H1 (cell line): ENCODE results near the gene YRDC. TPM values are rescaled to one million over a fixed set of nuclear protein-coding genes. Genes with fewer than 3 reads are reported as not detected.

ENCODE experiments used
- CTCF ChIA-PET: fragments of 300-600 bp; sonication (Branson Sonifier 250); formaldehyde crosslinking; loops from one replicate; lab custom pipeline; 2021; ENCODE audit not compliant: partially characterized antibody; lab: Charles Lee
- POLR2A ChIA-PET: fragments of 300-600 bp; sonication (Branson Sonifier 250); formaldehyde crosslinking; loops from one replicate; lab custom pipeline; 2021; ENCODE audit warnings: inconsistent platforms; ENCODE audit not compliant: partially characterized antibody; lab: Charles Lee
- DNase-seq, 2 experiments: peaks; one replicate each; pipeline versions ENCODE4 v3.0.0 to v3.0.0-alpha.2; 2010 to 2022; ENCODE audit warnings: low spot score in 2 of 2, low read depth in 1 of 2, mixed read lengths in 1 of 2
- FAIRE-seq: peaks from 2 replicates; lab custom pipeline; 2011; peaks lifted over from hg19 to GRCh38; lab: Jason Lieb, UNC
- H2AFZ ChIP-seq: 2 replicates; pipeline ENCODE4 v1.8.1; 2012; ENCODE audit warnings: low read length, inconsistent platforms
- H2AK5ac ChIP-seq: 2 replicates; pipeline ENCODE4 v1.6.1; 2013; ENCODE audit warnings: low read depth, low read length
- H2BK120ac ChIP-seq: replicated peaks from 2 replicates; pipeline ENCODE3; 2013; ENCODE audit warnings: low read depth, low read length, inconsistent platforms
- H2BK12ac ChIP-seq: 2 replicates; pipeline ENCODE4 v1.6.1; 2013; ENCODE audit warnings: low read depth, low read length
- H2BK15ac ChIP-seq: 2 replicates; pipeline ENCODE4 v1.6.1; 2013; ENCODE audit warnings: low read length
- H2BK20ac ChIP-seq: 2 replicates; pipeline ENCODE4 v1.6.1; 2013; ENCODE audit warnings: low read length
- H2BK5ac ChIP-seq: 2 replicates; pipeline ENCODE4 v1.6.1; 2013; ENCODE audit warnings: low read depth, low read length
- H3K14ac ChIP-seq: 2 replicates; pipeline ENCODE4 v1.6.1; 2013; ENCODE audit warnings: inconsistent platforms; ENCODE audit not compliant: insufficient read length
- H3K18ac ChIP-seq: 2 replicates; pipeline ENCODE4 v1.6.1; 2013; ENCODE audit warnings: low read length; ENCODE audit errors: extremely low read depth
- H3K23ac ChIP-seq: 2 replicates; pipeline ENCODE4 v1.6.1; 2013; ENCODE audit warnings: inconsistent platforms; ENCODE audit not compliant: insufficient read length
- H3K23me2 ChIP-seq: 2 replicates; pipeline ENCODE4 v1.6.1; 2013; ENCODE audit warnings: low read depth, low read length
- H3K27ac ChIP-seq: 2 replicates; pipeline ENCODE4 v1.6.1; 2011; ENCODE audit warnings: low read depth, low read length, inconsistent platforms
- H3K27me3 ChIP-seq, 4 experiments: replicated peaks in 1 of 4; 1 replicate in 1 of 4; 2 replicates in 3 of 4; pipeline versions ENCODE4 v1.6.1 to v1.8.1; 2011 to 2013; ENCODE audit warnings: low read length in 3 of 4, mild to moderate bottlenecking in 3 of 4, inconsistent platforms in 2 of 4, mixed read lengths in 2 of 4, moderate library complexity in 1 of 4; ENCODE audit not compliant: control insufficient read depth in 3 of 4, insufficient read depth in 3 of 4; ENCODE audit errors: extremely low read depth in 1 of 4
- H3K36me3 ChIP-seq, 4 experiments: 2 replicates each; pipeline versions ENCODE4 v1.6.1 to v1.8.1; 2011 to 2013; ENCODE audit warnings: mild to moderate bottlenecking in 4 of 4, low read length in 3 of 4, moderate library complexity in 2 of 4, control low read depth in 1 of 4, inconsistent platforms in 1 of 4; ENCODE audit not compliant: insufficient read depth in 4 of 4, control insufficient read depth in 2 of 4
- H3K4ac ChIP-seq: replicated peaks from 2 replicates; pipeline ENCODE3; 2013; ENCODE audit warnings: low read length, low read depth, mixed read lengths, inconsistent platforms; ENCODE audit not compliant: insufficient read length
- H3K4me1 ChIP-seq, 4 experiments: replicated peaks in 1 of 4; 1 replicate in 1 of 4; 2 replicates in 3 of 4; pipeline versions ENCODE4 v1.6.1 to v1.8.1; 2011 to 2013; ENCODE audit warnings: low read length in 3 of 4, inconsistent platforms in 2 of 4, mixed read lengths in 1 of 4; ENCODE audit not compliant: insufficient read depth in 4 of 4, control insufficient read depth in 3 of 4
- H3K4me2 ChIP-seq, 2 experiments: 2 replicates each; pipeline versions ENCODE4 v1.6.1 to v1.8.1; 2011 to 2013; ENCODE audit warnings: low read depth in 2 of 2, low read length in 2 of 2, control low read depth in 1 of 2, inconsistent platforms in 1 of 2, mild to moderate bottlenecking in 1 of 2; ENCODE audit not compliant: insufficient read depth in 1 of 2
- H3K4me3 ChIP-seq, 4 experiments: fragments of 200-600, 300-600 bp in 1 of 4; sonication (generic), shearing (Covaris generic), sonication (Bioruptor Twin) in 1 of 4; 2 replicates each; pipeline versions ENCODE4 v1.5.1 to v1.8.1; 2011 to 2016; ENCODE audit warnings: low read length in 4 of 4, low read depth in 3 of 4, control low read depth in 2 of 4, inconsistent platforms in 2 of 4, mild to moderate bottlenecking in 2 of 4, mixed read lengths in 1 of 4, moderate library complexity in 1 of 4; ENCODE audit not compliant: insufficient read depth in 2 of 4; ENCODE audit errors: extremely low read depth in 1 of 4
- H3K56ac ChIP-seq: replicated peaks from 2 replicates; pipeline ENCODE3; 2013; ENCODE audit warnings: low read depth, mild to moderate bottlenecking, mixed read lengths, low read length, inconsistent platforms; ENCODE audit not compliant: insufficient read length
- H3K79me1 ChIP-seq: 2 replicates; pipeline ENCODE4 v1.6.1; 2013; ENCODE audit warnings: low read depth, low read length, control low read depth
- H3K79me2 ChIP-seq, 2 experiments: 2 replicates each; pipeline versions ENCODE4 v1.6.1 to v1.8.1; 2012 to 2013; ENCODE audit warnings: low read length in 2 of 2, mild to moderate bottlenecking in 2 of 2, inconsistent platforms in 1 of 2; ENCODE audit not compliant: insufficient read depth in 2 of 2, control insufficient read depth in 1 of 2
- H3K9ac ChIP-seq, 4 experiments: replicated peaks in 1 of 4; 1 replicate in 1 of 4; 2 replicates in 3 of 4; pipeline versions ENCODE4 v1.6.1 to v1.8.1; 2011 to 2013; ENCODE audit warnings: low read depth in 3 of 4, low read length in 3 of 4, control low read depth in 2 of 4, mild to moderate bottlenecking in 2 of 4, moderate library complexity in 2 of 4, inconsistent platforms in 1 of 4; ENCODE audit errors: extremely low read depth in 1 of 4
- H3K9me3 ChIP-seq, 2 experiments: 2 replicates each; pipeline versions ENCODE4 v1.6.1 to v1.8.1; 2012 to 2013; ENCODE audit warnings: mild to moderate bottlenecking in 2 of 2, moderate library complexity in 2 of 2, control low read depth in 1 of 2, inconsistent platforms in 1 of 2, low read depth in 1 of 2, low read length in 1 of 2, mixed read lengths in 1 of 2; ENCODE audit not compliant: insufficient read depth in 2 of 2
- H4K20me1 ChIP-seq, 2 experiments: replicated peaks in 1 of 2; 2 replicates each; pipeline versions ENCODE3 to v1.8.1; 2011 to 2013; ENCODE audit warnings: inconsistent platforms in 2 of 2, low read length in 2 of 2, mild to moderate bottlenecking in 1 of 2; ENCODE audit not compliant: insufficient read depth in 2 of 2, control insufficient read depth in 1 of 2
- H4K5ac ChIP-seq: 2 replicates; pipeline ENCODE4 v1.6.1; 2013; ENCODE audit warnings: low read length, low read depth, mixed read lengths, inconsistent platforms; ENCODE audit not compliant: insufficient read length
- H4K8ac ChIP-seq: 2 replicates; pipeline ENCODE4 v1.8.0; 2013; ENCODE audit warnings: mild to moderate bottlenecking, moderate library complexity, low read length, inconsistent platforms; ENCODE audit not compliant: insufficient read depth; ENCODE audit errors: extremely low read depth
- H4K91ac ChIP-seq: replicated peaks from 2 replicates; pipeline ENCODE3; 2013; ENCODE audit warnings: low read length, mixed read lengths, inconsistent platforms; ENCODE audit not compliant: insufficient read length
- HDAC6 ChIP-seq: IDR thresholded peaks from one replicate; pipeline ENCODE4 v1.7.1; 2012; ENCODE audit warnings: low read depth, mild to moderate bottlenecking, inconsistent platforms, low read length, moderate library complexity
- SP2 ChIP-seq: IDR thresholded peaks from 2 replicates; pipeline ENCODE4 v1.6.1; 2012; ENCODE audit warnings: mild to moderate bottlenecking, low read length, inconsistent platforms
- YY1 ChIP-seq: IDR thresholded peaks from 2 replicates; pipeline ENCODE4 v1.6.1; 2011; ENCODE audit warnings: low read depth, mild to moderate bottlenecking, low read length
- WGBS, 2 experiments: shearing (Covaris generic) in 1 of 2; methylation state at CpG; one replicate each; pipeline versions ENCODE4 v1.1.6 to v1.1.7; 2013 to 2015; ENCODE audit warnings: low lambda C conversion rate in 2 of 2, mixed read lengths in 2 of 2, inconsistent platforms in 1 of 2, low coverage in 1 of 2, missing lambda C conversion rate in 1 of 2; ENCODE audit not compliant: insufficient replicate concordance in 2 of 2, insufficient coverage in 1 of 2, insufficient read length in 1 of 2; ENCODE audit errors: extremely low coverage in 1 of 2, missing lambda C conversion rate in 1 of 2; 5-methylcytosine and 5-hydroxymethylcytosine counted together
- polyA plus RNA-seq, 7 experiments: library from polyadenylated mRNA; depleted of rRNA in 3 of 7; stranded (reverse) in 5 of 7; unstranded in 2 of 7; fragments of >200 nt in 5 of 7; fragments of 200-250 nt in 2 of 7; gene quantifications; 1 replicate in 5 of 7; 2 replicates in 1 of 7; 4 replicates in 1 of 7; pipeline versions ENCODE4 v1.2.1 to v1.2.3, GENCODE V29; 2011 to 2013; ENCODE audit warnings: missing spikeins in 2 of 7, mixed read lengths in 2 of 7
- total RNA-seq: library from RNA; stranded (reverse); fragmentation: NEBNext Ultra II Directional; extraction: Animal tissue kit (Norgen Biotek cat#: 25700); gene quantifications from 2 replicates; pipeline ENCODE4 v1.2.1, GENCODE V29; 2021

YRDC gene
- total and polyA plus RNA-seq, 2 of the 8 experiments (the other 6 are each of a cell fraction or from before 2014, with no cell fraction given): 21.1 to 21.6 TPM

DNA sequence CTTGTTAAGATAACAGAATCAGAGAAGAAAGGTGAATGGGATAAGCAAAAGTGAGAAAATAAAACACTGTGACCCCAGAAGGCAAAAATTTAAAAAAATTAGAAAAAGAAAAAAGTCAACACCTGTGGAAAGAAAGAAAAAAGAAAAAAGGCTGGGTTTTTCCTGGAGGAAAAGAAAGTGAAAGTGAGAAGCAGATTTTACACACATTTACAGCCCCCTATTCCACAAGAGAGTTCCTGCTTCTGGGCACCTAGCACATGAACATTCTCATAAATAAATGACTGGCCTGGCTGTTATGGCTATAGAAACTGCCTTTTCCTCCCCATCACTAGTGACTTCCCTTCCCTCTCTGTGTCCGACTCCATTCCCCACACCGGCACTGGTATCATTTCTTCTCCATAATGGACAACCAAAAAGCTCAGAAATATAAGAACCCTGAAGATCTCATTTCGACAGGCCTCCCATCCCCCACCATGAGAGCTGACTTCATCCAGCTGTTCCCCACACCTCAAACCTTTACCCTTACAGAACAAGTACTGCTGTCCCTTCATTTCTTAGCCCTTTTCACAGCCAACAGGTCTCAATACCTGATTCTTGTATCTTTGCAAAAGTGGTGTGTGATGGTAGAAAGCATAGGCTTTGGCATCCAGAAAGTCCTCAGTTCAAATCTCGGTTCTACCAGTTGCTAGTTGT is 38.8 kb upstream of the YRDC start:
- Histone ChIP-seq H3K23me2 (no peaks in the 10 kb centered on the region), H3K27ac (no peak overlapping the region), H4K20me1 (peaks cover 0 to 6% of the 10 kb centered on the region in 2 experiments), H2BK20ac (no peak overlapping the region), H2BK12ac (no peak overlapping the region), H3K56ac (no peak overlapping the region), H3K18ac (no peak overlapping the region), H3K4ac (no peak overlapping the region), H2AFZ (no peak overlapping the region), H3K23ac (no peak overlapping the region), H3K79me2 (peaks cover 0 to 27% of the 10 kb centered on the region in 2 experiments; a peak in 3 of 4 replicates), H2AK5ac (no peak overlapping the region), H3K14ac (no peak overlapping the region), H4K8ac (no peak overlapping the region), H3K9ac (no peak overlapping the region)
- WGBS, 2 experiments: 85% methylated on average over 4 of the region's 4 CpGs; no CpG with 5 or more reads in 1 of the 2 experiments
- POLR2A ChIA-PET: interaction anchor here (1.1 to 1.9 kb wide), 2 partner anchors 12 to 154 kb away, joined by 3 to 6 read pairs; partner anchors contain the start of gene MTF1
- DNase-seq (no peak), FAIRE-seq (no peak)
- no peak for TF ChIP-seq HDAC6
- no peak for TF ChIP-seq SP2
- no peak for TF ChIP-seq YY1
- TF ChIP-seq, all 59 proteins: peak for 0
- H3K9me3 ChIP-seq: no peaks in the 10 kb centered on the region
- H3K79me1 ChIP-seq: peaks cover 7% of the 10 kb centered on the region
- no peaks in the 10 kb centered on the region; a peak in 2 of 8 replicates for H3K36me3 ChIP-seq
- H4K91ac ChIP-seq: no peak overlapping the region
- no peak overlapping the region for H2BK5ac ChIP-seq
- no peaks in the 10 kb centered on the region for H3K27me3 ChIP-seq
- no peak overlapping the region for H3K4me3 ChIP-seq
- no peaks in the 10 kb centered on the region for H3K4me1 ChIP-seq
- no peak overlapping the region for H2BK120ac ChIP-seq
- CTCF ChIA-PET: interaction anchor here (1.1 kb wide), 1 partner anchor 89 kb away, joined by 3 read pairs; no protein-coding TSS in a partner anchor
- no peak overlapping the region for H4K5ac ChIP-seq
- no peak overlapping the region for H2BK15ac ChIP-seq
- no peak overlapping the region for H3K4me2 ChIP-seq
